ENCODE data around the gene SAMHD1. TPM values are rescaled to one million over a fixed set of nuclear protein-coding genes. Genes with fewer than 3 reads are reported as not detected.

The SAMHD1 gene
- total and polyA plus RNA-seq, 12 donors: 14.0 to 105 (median 30.8) TPM

DNA sequence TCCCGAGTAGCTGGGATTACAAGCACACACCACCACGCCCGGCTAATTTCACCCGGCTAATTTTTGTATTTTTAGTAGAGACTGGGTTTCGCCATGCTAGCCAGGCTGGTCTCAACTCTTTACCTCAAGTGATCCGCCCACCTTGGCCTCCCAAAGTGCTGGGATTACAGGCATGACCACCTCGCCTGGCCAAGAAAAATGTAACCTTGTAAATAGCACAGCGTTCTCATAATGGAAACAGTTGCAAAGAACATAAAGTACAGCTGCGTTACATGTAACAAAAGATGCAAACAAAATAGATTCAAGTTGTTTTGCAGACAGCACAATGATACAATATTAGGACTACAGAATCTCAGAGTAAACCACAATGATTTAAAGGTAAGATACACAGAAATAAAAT, 60.9 kb downstream of the SAMHD1 start:
- no peak for DNase-seq
- TF ChIP-seq CTCF (IDR thresholded peaks at IDR 0.05): no peak
- H3K9me3 ChIP-seq: no peaks in the 10 kb centered on the region

DNA sequence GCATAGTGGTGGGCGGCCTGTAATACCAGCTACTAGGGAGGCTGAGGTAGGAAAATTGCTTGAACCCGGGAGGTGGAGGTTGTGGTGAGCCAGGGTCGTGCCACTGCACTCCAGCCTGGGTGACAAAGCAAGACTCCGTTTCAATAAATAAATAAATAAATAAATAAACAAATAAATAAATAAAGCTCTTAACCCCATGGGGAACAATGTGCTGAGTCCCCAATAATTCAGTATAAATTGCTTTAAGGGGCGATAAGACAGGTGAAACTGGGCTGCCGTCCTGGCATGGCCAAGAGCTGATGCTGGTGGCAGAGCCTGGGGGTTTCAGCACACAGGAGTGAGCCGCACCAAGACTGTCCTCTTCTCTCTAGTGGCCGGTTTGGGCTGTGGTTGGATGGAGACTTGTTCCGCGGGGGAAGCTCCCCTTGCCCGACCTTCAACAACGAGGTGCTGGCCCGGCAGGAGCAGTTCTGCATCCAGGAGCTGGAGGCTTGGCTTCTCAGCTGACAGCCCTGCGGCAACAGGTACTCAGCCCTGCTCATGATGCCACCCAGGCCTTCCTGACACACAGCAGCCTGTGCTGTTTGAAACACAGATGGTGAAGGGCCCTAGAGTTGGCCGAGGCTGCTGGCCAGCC, 62.5 kb downstream of the SAMHD1 start:
- H3K9me3 ChIP-seq: no peaks in the 10 kb centered on the region
- 83 to 85% methylated on average over 15 of the region's 15 CpGs for WGBS, 2 donors
- no peak overlapping the region for H3K27ac ChIP-seq
- peaks cover 0 to 13% (median 11%) of the 10 kb centered on the region in 9 donors for H3K4me1 ChIP-seq
- peaks cover 0 to 53% (median 23%) of the 10 kb centered on the region in 9 donors for H3K36me3 ChIP-seq
- H3K4me3 ChIP-seq: no peak overlapping the region
- intact Hi-C loops (cut with DNase I): loop anchor here in 5 of 10 donors (5.0 to 10.0 kb wide), 6 partner anchors 97 to 334 kb away; partner anchors contain the start of gene RAB5IF (in 1 of the 5)
- H3K27me3 ChIP-seq: no peaks in the 10 kb centered on the region
- no peak for DNase-seq
- ATAC-seq: no peak
- TF ChIP-seq CTCF (IDR thresholded peaks at IDR 0.05): no peak

More for the DNA sequence above, 60.9 kb downstream of the SAMHD1 start:
- no peaks in the 10 kb centered on the region for H3K27me3 ChIP-seq
- no peak for ATAC-seq
- intact Hi-C loops (cut with DNase I): no loop called here
- no peak overlapping the region for H3K4me3 ChIP-seq
- 89 to 93% methylated on average over 9 of the region's 9 CpGs for WGBS, 2 donors
- no peak overlapping the region for H3K27ac ChIP-seq
- H3K36me3 ChIP-seq: peaks cover 0 to 69% (median 25%) of the 10 kb centered on the region in 9 donors
- H3K4me1 ChIP-seq: peaks cover 0 to 13% (median 11%) of the 10 kb centered on the region in 9 donors

- no peaks in the 10 kb centered on the region for H3K9me3 ChIP-seq
- DNase-seq (no peak), ATAC-seq (peak in 3 of 8 donors; percentile 3 to 22 (median 3))
- peak overlapping the region in 2 of 10 donors; percentile 15 to 30 for H3K27ac ChIP-seq
- no peaks in the 10 kb centered on the region for H3K27me3 ChIP-seq
- intact Hi-C loops (cut with DNase I): loop anchor here in 5 of 10 donors (2.0 to 10.0 kb wide), 7 partner anchors 95 to 333 kb away; partner anchors contain the start of gene RAB5IF (in 1 of the 5)
- 26 to 31% methylated on average over 6 of the region's 6 CpGs for WGBS, 2 donors
- H3K4me1 ChIP-seq: peaks cover 0 to 13% (median 11%) of the 10 kb centered on the region in 9 donors
- peaks cover 0 to 40% (median 12%) of the 10 kb centered on the region in 9 donors for H3K36me3 ChIP-seq
- no peak for TF ChIP-seq CTCF (IDR thresholded peaks at IDR 0.05)
- H3K4me3 ChIP-seq: peak overlapping the region in 1 of 10 donors; percentile 4
Observed at GRCh38 chr20:36887752-36888090, 63.8 kb downstream of the SAMHD1 start.

DNA sequence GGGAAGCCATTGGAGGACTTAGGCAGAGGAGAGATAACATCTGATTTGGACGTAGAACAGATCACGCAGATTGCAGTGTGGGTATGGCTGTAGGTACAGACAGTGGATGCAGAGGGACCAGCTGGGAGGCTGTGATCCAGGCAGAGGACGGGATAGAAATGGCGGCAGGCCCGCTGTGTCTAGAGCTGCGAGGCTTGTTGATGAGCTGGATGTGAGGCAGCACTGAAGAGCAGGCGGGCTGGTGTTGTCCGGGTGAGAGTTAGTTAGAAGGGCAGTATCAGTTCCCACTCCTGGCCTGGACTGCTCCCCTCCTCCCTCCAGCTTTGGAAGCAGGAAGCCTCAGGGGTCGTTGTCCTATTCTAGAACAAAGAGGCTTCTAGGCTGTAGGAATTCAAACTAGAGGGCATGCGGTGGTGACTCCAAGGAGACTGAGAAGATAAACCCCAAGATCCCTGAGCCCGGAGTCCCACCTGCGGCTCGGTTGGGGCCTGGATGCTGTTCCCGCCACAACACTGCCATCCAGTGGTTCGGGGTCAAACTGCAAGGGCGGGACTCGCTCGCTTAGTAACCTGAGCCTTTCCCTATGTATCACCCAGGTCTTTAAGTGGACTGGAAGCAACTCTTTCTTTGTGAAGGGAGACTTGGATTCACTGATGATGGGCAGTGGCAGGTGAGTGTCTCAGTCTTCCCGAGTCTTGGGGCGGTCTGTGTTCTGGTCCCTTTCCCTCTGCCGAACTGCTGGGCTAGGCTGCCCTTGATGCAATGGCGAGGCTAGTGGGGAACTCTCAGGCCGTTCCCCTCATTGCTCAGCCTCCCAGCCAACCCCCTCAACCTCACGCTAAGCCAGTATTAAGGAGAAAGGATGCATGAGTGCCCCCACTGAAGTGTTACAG, 64.4 kb downstream of the SAMHD1 start:
- peaks cover 0 to 13% (median 11%) of the 10 kb centered on the region in 9 donors for H3K4me1 ChIP-seq
- H3K27ac ChIP-seq: peak overlapping the region in 2 of 10 donors; percentile 15 to 30
- intact Hi-C loops (cut with DNase I): loop anchor here in 5 of 10 donors (2.0 to 10.0 kb wide), 7 partner anchors 95 to 332 kb away; partner anchors contain the start of gene RAB5IF (in 1 of the 5)
- H3K36me3 ChIP-seq: peaks cover 0 to 34% (median 6%) of the 10 kb centered on the region in 9 donors
- peak; percentile 83 to 98 (median 96) for TF ChIP-seq CTCF (IDR thresholded peaks at IDR 0.05)
- no peaks in the 10 kb centered on the region for H3K9me3 ChIP-seq
- ATAC-seq (peak; percentile 72 to 91 (median 87)), DNase-seq (peak; percentile 83 to 84)
- 19 to 21% methylated on average over 24 of the region's 24 CpGs for WGBS, 2 donors
- no peaks in the 10 kb centered on the region for H3K27me3 ChIP-seq
- peak overlapping the region in 1 of 10 donors; percentile 4 for H3K4me3 ChIP-seq
